Measurements from ENCODE around the gene TAF1L.

DNA sequence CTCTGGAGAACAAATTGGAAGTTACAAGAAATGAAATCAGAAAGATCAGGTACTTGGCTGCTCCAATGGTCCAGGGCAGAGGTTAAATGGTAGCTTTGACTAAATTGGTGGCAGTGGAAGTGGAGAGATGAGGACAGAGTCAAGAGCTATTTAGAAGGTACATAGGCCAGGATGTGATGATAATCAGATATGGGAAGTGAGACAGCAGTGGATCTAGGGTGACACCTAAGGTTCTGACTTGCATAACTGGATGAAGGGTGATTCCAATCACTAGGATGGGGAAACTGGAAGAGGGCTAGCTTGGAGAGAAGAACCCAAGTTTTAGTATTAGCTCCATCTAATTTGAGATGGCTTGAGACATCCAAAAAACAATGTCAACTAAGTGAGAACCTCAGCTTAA, 38.5 kb downstream of the TAF1L start:
- TF ChIP-seq CTCF (IDR thresholded peaks at IDR 0.05) (no peak), POLR2A (IDR thresholded peaks at IDR 0.05) (no peak)
